B cell (primary cell): Measurements from ENCODE around the gene SYNPO.

Experiments
- EZH2 ChIP-seq: IDR thresholded peaks from 2 replicates; pipeline ENCODE4 v1.6.1; 2012; ENCODE audit warnings: borderline replicate concordance, low read depth, mild to moderate bottlenecking, moderate library complexity, low read length; ENCODE audit not compliant: insufficient read depth, poor library complexity, severe bottlenecking
- TF ChIP-seq, protein P1 (sequence below): fragments of 200-600 bp; IDR thresholded peaks from one replicate; pipeline ENCODE4 v1.8.0; 2022; ENCODE audit warnings: antibody characterized with exemption, mild to moderate bottlenecking

- TF ChIP-seq, protein P1, sequence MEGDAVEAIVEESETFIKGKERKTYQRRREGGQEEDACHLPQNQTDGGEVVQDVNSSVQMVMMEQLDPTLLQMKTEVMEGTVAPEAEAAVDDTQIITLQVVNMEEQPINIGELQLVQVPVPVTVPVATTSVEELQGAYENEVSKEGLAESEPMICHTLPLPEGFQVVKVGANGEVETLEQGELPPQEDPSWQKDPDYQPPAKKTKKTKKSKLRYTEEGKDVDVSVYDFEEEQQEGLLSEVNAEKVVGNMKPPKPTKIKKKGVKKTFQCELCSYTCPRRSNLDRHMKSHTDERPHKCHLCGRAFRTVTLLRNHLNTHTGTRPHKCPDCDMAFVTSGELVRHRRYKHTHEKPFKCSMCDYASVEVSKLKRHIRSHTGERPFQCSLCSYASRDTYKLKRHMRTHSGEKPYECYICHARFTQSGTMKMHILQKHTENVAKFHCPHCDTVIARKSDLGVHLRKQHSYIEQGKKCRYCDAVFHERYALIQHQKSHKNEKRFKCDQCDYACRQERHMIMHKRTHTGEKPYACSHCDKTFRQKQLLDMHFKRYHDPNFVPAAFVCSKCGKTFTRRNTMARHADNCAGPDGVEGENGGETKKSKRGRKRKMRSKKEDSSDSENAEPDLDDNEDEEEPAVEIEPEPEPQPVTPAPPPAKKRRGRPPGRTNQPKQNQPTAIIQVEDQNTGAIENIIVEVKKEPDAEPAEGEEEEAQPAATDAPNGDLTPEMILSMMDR: no peak
- no peak for TF ChIP-seq EZH2
Measured at GRCh38 chr5:150621301-150621700, 19.2 kb upstream of the SYNPO start.
